Neural progenitor cell (in vitro differentiated cells): Measurements from ENCODE around the gene FYN.
"Not testable (repeated sequence)": the region's sequence is repeated elsewhere in the genome, so short reads cannot be mapped to it uniquely, and the experiment has no call there.

Experiments used
- CTCF ChIP-seq: fragments of 200-600 bp; sonication (generic); IDR thresholded peaks from 2 replicates; pipeline ENCODE4 v1.5.1; 2017; ENCODE audit warnings: antibody characterized with exemption, mild to moderate bottlenecking
- EZH2 ChIP-seq: fragments of 200-600 bp; sonication (generic); IDR thresholded peaks from 2 replicates; pipeline ENCODE4 v1.6.1; 2017; ENCODE audit warnings: antibody characterized with exemption, mild to moderate bottlenecking, moderate library complexity
- EZH2phosphoT487 ChIP-seq: fragments of 200-600 bp; sonication (generic); IDR thresholded peaks from 2 replicates; pipeline ENCODE4 v1.6.1; 2017; ENCODE audit warnings: antibody characterized with exemption

- TF ChIP-seq EZH2, CTCF, EZH2phosphoT487: not testable (repeated sequence)
Observed at GRCh38 chr6:111835398-111835797, 37.9 kb downstream of the FYN start.
